IPS-NIHi11 (cell line): Measurements from ENCODE around the gene TBX22.
"Not testable (repeated sequence)": the region's sequence is repeated elsewhere in the genome, so short reads cannot be mapped to it uniquely, and the experiment has no call there.

Source experiments
- DNase-seq: peaks from one replicate; pipeline ENCODE4 v3.0.0; 2012; ENCODE audit warnings: mixed read lengths, low spot score

The TBX22 gene

GRCh38 chrX:80014141-80014940 is at the start of gene TBX22:
Gene TBX22 (plus strand): TSS chrX:80014753. CDS start chrX:80022270, 7,517 bp downstream.
- no peak for DNase-seq

GRCh38 chrX:79975605-79976004 is 38.9 kb upstream of the TBX22 start:
- no peak for DNase-seq

GRCh38 chrX:80004458-80004857 is 10.1 kb upstream of the TBX22 start:
- no peak for DNase-seq

- DNase-seq, result no peak
Measured at GRCh38 chrX:80011522-80011921, 3.0 kb upstream of the TBX22 start.

- DNase-seq, result no peak
Measured at GRCh38 chrX:80016182-80016581, 1.6 kb downstream of the TBX22 start.

- DNase-seq, result no peak
Measured at GRCh38 chrX:80021621-80022020, 7.1 kb downstream of the TBX22 start.

GRCh38 chrX:80022363-80023031 is 7.9 kb downstream of the TBX22 start:
- peak; percentile 17 for DNase-seq

GRCh38 chrX:80026116-80026515 is 11.6 kb downstream of the TBX22 start:
- DNase-seq, result no peak

GRCh38 chrX:80066156-80066555 is 51.6 kb downstream of the TBX22 start:
- not testable (repeated sequence) for DNase-seq

GRCh38 chrX:80075625-80076024 is 61.1 kb downstream of the TBX22 start:
- DNase-seq, result not testable (repeated sequence)
